Psoas muscle (tissue), 8 donors: ENCODE data around the gene PTPRCAP. TPM values are rescaled to one million over a fixed set of nuclear protein-coding genes. Genes with fewer than 3 reads are reported as not detected.

Experiments
- ATAC-seq, 4 donors: fragments of 200-7000 bp; cut with Tn5 transposase; one replicate each; pipeline ENCODE4 v1.9.1; 2020; ENCODE audit warnings: moderate library complexity in 3 of 4, mild to moderate bottlenecking in 2 of 4
- DNase-seq, 2 donors: peaks; one replicate each; pipeline ENCODE4 v3.0.0-alpha.2; 2020
- H3K27ac ChIP-seq: fragments of 200-600 bp; one replicate; pipeline ENCODE4 v1.8.0; 2022
- H3K27me3 ChIP-seq, 3 donors: fragments of 200-600 bp in 1 of 3; one replicate each; pipeline versions ENCODE4 v1.6.1 to v1.8.0; 2013 to 2022; ENCODE audit warnings: low read length in 2 of 3, mild to moderate bottlenecking in 2 of 3, moderate library complexity in 1 of 3; ENCODE audit not compliant: insufficient read depth in 3 of 3
- H3K36me3 ChIP-seq, 2 donors: fragments of 200-600 bp in 1 of 2; one replicate each; pipeline versions ENCODE4 v1.6.1 to v1.8.0; 2013 to 2022; ENCODE audit warnings: low read depth in 1 of 2, mild to moderate bottlenecking in 1 of 2, moderate library complexity in 1 of 2; ENCODE audit not compliant: insufficient read depth in 1 of 2
- H3K4me1 ChIP-seq: fragments of 200-600 bp; one replicate; pipeline ENCODE4 v1.8.0; 2022
- H3K4me3 ChIP-seq: fragments of 200-600 bp; one replicate; pipeline ENCODE4 v1.8.0; 2022; ENCODE audit warnings: mild to moderate bottlenecking
- H3K9me3 ChIP-seq: fragments of 200-600 bp; one replicate; pipeline ENCODE4 v1.8.0; 2022
- CTCF ChIP-seq: fragments of 200-600 bp; IDR thresholded peaks from one replicate; pipeline ENCODE4 v1.8.0; 2022; ENCODE audit warnings: antibody characterized with exemption
- WGBS, 3 donors: extraction: QIAGEN DNeasy Blood & Tissue Kit; methylation state at CpG; one replicate each; pipeline versions ENCODE4 v1.1.6 to v1.1.7; 2013; 5-methylcytosine and 5-hydroxymethylcytosine counted together
- intact Hi-C, 2 donors: fragments of 100-400 bp; cut with DNase I; formaldehyde crosslinking; loops; one replicate each; pipeline versions ENCODE4 v1.11.0 to v1.14.2; 2022
- polyA plus RNA-seq, 3 donors: library from polyadenylated mRNA; stranded (reverse); fragments of 200-250 nt; gene quantifications; one replicate each; pipeline ENCODE4 v1.2.3, GENCODE V29; 2013
- total RNA-seq, 4 donors: library from RNA; stranded (reverse); fragmentation: NEBNext Ultra II Directional in 2 of 4; extraction: Animal tissue kit (Norgen Biotek cat#: 25700) in 2 of 4; gene quantifications; one replicate each; pipeline versions ENCODE4 v1.2.1 to v1.2.4, GENCODE V29; 2021 to 2023
- donor health status: healthy with polysubstance abuse.
- donor health status: DM: no; HTN: no; CAD: no; lungs with moderate emphysema.
- donor health status: Bipolar disorder and iron deficiency.
- donor health status: healthy.
- donor health status: DM: yes; HTN: yes; CAD: no.
- donor health status: DM: no; HTN: no; CAD: no.
- donor health status: DM: no; HTN: no; CAD: no.
- donor health status: DM: yes; HTN: yes; CAD: no.

PTPRCAP gene
- total and polyA plus RNA-seq, 7 donors: 0.25 to 1.4 (median 1.0) TPM

GRCh38 chr11:67449116-67449844, 11.8 kb upstream of the PTPRCAP start:
- DNase-seq: no peak
- ATAC-seq: no peak
- no peak overlapping the region for H3K27ac ChIP-seq

GRCh38 chr11:67448220-67448609, 10.7 kb upstream of the PTPRCAP start:
- peaks cover 3% of the 10 kb centered on the region for H3K4me1 ChIP-seq
- H3K27me3 ChIP-seq: no peaks in the 10 kb centered on the region
- no peak overlapping the region for H3K27ac ChIP-seq
- no peak for DNase-seq
- no peak for ATAC-seq
- H3K36me3 ChIP-seq: no peaks in the 10 kb centered on the region
- WGBS, 3 donors: 89 to 93% (median 89%) methylated on average over 7 of the region's 7 CpGs
- no peaks in the 10 kb centered on the region for H3K9me3 ChIP-seq
- intact Hi-C loops: no loop called here
- no peak overlapping the region for H3K4me3 ChIP-seq
- TF ChIP-seq CTCF: no peak

More at GRCh38 chr11:67449116-67449844, 11.8 kb upstream of the PTPRCAP start:
- TF ChIP-seq CTCF: no peak
- Histone ChIP-seq H3K9me3 (no peaks in the 10 kb centered on the region), H3K36me3 (no peaks in the 10 kb centered on the region), H3K4me3 (no peak overlapping the region), H3K4me1 (peaks cover 3% of the 10 kb centered on the region), H3K27me3 (no peaks in the 10 kb centered on the region)
- 51 to 64% (median 58%) methylated on average over 9 of the region's 9 CpGs for WGBS, 3 donors
- intact Hi-C loops: no loop called here

- Histone ChIP-seq H3K4me3 (no peak overlapping the region), H3K36me3 (peaks cover 0 to 17% of the 10 kb centered on the region in 2 donors), H3K4me1 (peaks cover 8% of the 10 kb centered on the region), H3K27me3 (no peaks in the 10 kb centered on the region), H3K27ac (no peak overlapping the region), H3K9me3 (no peaks in the 10 kb centered on the region)
- no peak for TF ChIP-seq CTCF
- WGBS, 3 donors: 79 to 87% (median 85%) methylated on average over 5 of the region's 5 CpGs
- ATAC-seq (no peak), DNase-seq (no peak)
- intact Hi-C loops: no loop called here
These were observed 8.0 kb upstream of the PTPRCAP start for GRCh38 chr11:67445515-67445914.

- intact Hi-C loops: no loop called here
- TF ChIP-seq CTCF: no peak
- H3K27ac ChIP-seq: peak overlapping the region; percentile 86
- DNase-seq (no peak), ATAC-seq (peak in 1 of 4 donors; percentile 12)
- H3K4me1 ChIP-seq: peaks cover 8% of the 10 kb centered on the region
- H3K27me3 ChIP-seq: no peaks in the 10 kb centered on the region
- peaks cover 0 to 35% of the 10 kb centered on the region in 2 donors for H3K36me3 ChIP-seq
- 36 to 48% (median 39%) methylated on average over 29 to 45 of the region's 45 CpGs for WGBS, 3 donors
- H3K4me3 ChIP-seq: peak overlapping the region; percentile 73
- no peaks in the 10 kb centered on the region for H3K9me3 ChIP-seq
These were observed 5.3 kb upstream of the PTPRCAP start for GRCh38 chr11:67442504-67443404.
